GM12878 (cell line): ENCODE measurements around the gene ZNF227.
A peak's percentile ranks its signal among the peaks of the same experiment; 100 is the strongest.

Source experiments
- CTCF ChIP-seq, 3 experiments: IDR thresholded peaks in 2 of 3; conservative IDR thresholded peaks in 1 of 3; 2 replicates each; pipeline ENCODE4 v1.5.1; 2011; ENCODE audit warnings: low read depth in 3 of 3, low read length in 3 of 3, mild to moderate bottlenecking in 3 of 3, control low read depth in 2 of 3, moderate library complexity in 2 of 3, inconsistent platforms in 1 of 3, mixed read lengths in 1 of 3; ENCODE audit not compliant: control insufficient read depth in 2 of 3, insufficient read depth in 1 of 3; ENCODE audit errors: extremely low read depth in 1 of 3
- FOXM1 ChIP-seq: IDR thresholded peaks from 2 replicates; pipeline ENCODE4 v1.6.1; 2012; ENCODE audit warnings: low read depth, mild to moderate bottlenecking, inconsistent platforms, low read length, moderate library complexity
- NFIC ChIP-seq: IDR thresholded peaks from 2 replicates; pipeline ENCODE4 v1.6.1; 2012; ENCODE audit warnings: low read depth, mild to moderate bottlenecking, inconsistent platforms, low read length, moderate library complexity
- POLR2A ChIP-seq: IDR thresholded peaks from 2 replicates; pipeline ENCODE4 v1.6.1; 2011; ENCODE audit warnings: low read depth, mild to moderate bottlenecking, low read length
- POLR2AphosphoS5 ChIP-seq: IDR thresholded peaks from 2 replicates; pipeline ENCODE4 v1.6.1; 2011; ENCODE audit warnings: mild to moderate bottlenecking, low read length, inconsistent platforms
- SP1 ChIP-seq: IDR thresholded peaks from one replicate; pipeline ENCODE4 v1.6.1; 2011; ENCODE audit warnings: low read depth, low read length

- TF ChIP-seq NFIC = peak; percentile 27; the same call in 1 of the 2 replicates
- TF ChIP-seq POLR2AphosphoS5 = peak; percentile 90
- TF ChIP-seq POLR2A = peak; percentile 85
- TF ChIP-seq CTCF (IDR thresholded peaks at IDR 0.05 in 2 of 3, conservative IDR thresholded peaks at IDR 0.05 in 1 of 3; ENCODE audit: control insufficient read depth in 2 of 3, extremely low read depth in 1 of 3, insufficient read depth in 1 of 3, low read depth in 3 of 3, low read length in 3 of 3) = no peak
- TF ChIP-seq FOXM1 = no peak
- TF ChIP-seq SP1 = peak; percentile 44
Observed at GRCh38 chr19:44164673-44165512, 47.4 kb upstream of the ZNF227 start, which contains the start of gene ZNF226.
